Right ventricle myocardium superior (tissue), 1 donor: ENCODE data around the gene ATMIN. TPM values are rescaled to one million over a fixed set of nuclear protein-coding genes. Genes with fewer than 3 reads are reported as not detected.

ENCODE experiments used
- ATAC-seq: fragments of 200-7000 bp; cut with Tn5 transposase; one replicate; pipeline ENCODE4 v1.9.1; 2020; ENCODE audit warnings: mild to moderate bottlenecking; ENCODE audit not compliant: poor library complexity
- DNase-seq: peaks from one replicate; pipeline ENCODE4 v3.0.0-alpha.2; 2020
- intact Hi-C: fragments of 100-400 bp; cut with DNase I; formaldehyde crosslinking; loops from one replicate; pipeline ENCODE4 v1.11.2; 2022
- total RNA-seq: library from RNA; stranded (reverse); fragmentation: NEBNext Ultra II Directional; extraction: Animal tissue kit (Norgen Biotek cat#: 25700); gene quantifications from one replicate; pipeline ENCODE4 v1.2.1, GENCODE V29; 2021
- donor health status: DM: no; HTN: yes; CAD: no; lungs with severe emphysema.

Gene ATMIN
- total RNA-seq, 1 donor from 2014 or later, result 20.5 TPM

- intact Hi-C loops, result no loop called here
- DNase-seq (no peak), ATAC-seq (no peak)
Observed at GRCh38 chr16:81096715-81097208, 61.1 kb downstream of the ATMIN start.

Other genes starting within 250 kb of the ATMIN start
- 2.9 TPM for gene CDYL2, start 231.2 kb upstream of the ATMIN start, total RNA-seq
- gene CMC2, start 29.0 kb upstream of the ATMIN start, total RNA-seq, result 133 TPM
- 8.7 TPM for gene CENPN, start 28.6 kb upstream of the ATMIN start, total RNA-seq
- 0.38 TPM for gene C16orf46, start 41.4 kb downstream of the ATMIN start, total RNA-seq
- gene GCSH, start 60.6 kb downstream of the ATMIN start, total RNA-seq, result 43.6 TPM
- not detected for gene BCO1, start 202.8 kb downstream of the ATMIN start, total RNA-seq